Activated CD8-positive, alpha-beta memory T cell treated with anti-CD3 and anti-CD28 coated beads, Interleukin-2, amount 50 U/mL, for 24 hours (primary cell): ENCODE data around the gene IQCH.
"Not testable (repeated sequence)": the region's sequence is repeated elsewhere in the genome, so short reads cannot be mapped to it uniquely, and the experiment has no call there.

ENCODE experiments used
- DNase-seq: peaks from one replicate; pipeline ENCODE4 v3.0.0-alpha.2; 2020; ENCODE audit errors: extremely low read depth

The IQCH gene

DNA sequence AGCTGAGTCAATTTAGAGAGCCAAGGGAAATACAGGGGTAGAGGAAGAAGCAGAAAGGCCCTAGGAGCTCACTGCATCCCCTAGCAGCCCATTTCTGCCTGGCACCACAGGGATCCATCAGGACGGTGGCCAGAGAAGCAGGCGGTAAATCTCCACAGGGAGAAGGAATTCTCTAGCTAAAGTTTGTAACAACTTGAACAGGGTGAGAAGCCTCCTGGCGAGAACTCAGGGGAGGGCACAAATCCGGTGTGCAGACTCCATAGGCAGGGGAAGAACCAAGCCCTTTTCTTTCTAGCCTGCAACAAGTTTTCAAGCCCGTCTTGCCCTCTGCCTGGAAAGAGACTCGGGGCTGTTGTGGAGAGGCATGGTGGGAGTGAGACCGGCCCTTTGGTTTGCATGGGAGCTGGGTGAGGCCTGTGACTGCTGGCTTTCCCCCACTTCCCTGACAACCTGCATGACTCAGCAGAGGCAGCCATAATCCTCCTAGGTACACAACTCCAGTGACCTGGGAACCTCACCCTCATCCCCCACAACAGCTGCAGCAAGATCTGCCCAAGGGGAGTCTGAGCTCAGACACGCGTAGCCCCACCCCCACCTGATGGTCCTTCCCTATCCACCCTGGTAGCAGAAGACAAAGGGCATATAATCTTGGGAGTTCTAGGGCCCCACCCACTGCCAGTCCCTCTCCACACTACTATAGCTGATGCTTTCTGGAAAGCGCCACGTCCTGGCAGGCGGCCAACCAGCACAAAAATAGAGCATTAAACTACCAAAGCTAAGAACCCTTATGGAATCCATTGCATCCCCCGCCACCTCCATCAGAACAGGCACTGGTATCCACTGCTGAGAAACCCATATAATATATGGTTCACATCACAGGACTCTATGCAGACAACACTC lies 182.0 kb downstream of the IQCH start:
- not testable (repeated sequence) for DNase-seq

DNA sequence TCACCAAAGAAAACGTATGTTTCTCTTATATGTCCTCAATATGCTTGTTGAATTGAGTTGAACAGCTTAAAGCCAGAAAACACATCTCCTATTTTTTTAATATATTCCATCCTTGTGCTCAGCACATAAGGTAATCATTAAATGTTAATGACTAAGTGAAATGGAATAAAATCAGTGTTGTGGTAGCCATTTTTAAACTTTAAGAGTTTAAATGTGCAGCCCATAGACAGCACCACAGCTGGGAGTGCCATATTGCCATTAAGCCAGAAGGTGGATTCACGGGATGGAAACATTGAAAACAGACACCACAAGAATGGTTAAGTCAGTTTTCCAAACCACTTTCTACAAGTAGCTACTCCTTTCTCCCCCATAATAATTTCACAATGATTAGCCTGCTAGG lies 189.5 kb downstream of the IQCH start:
- DNase-seq = no peak

GRCh38 chr15:67446449-67446848 lies 191.9 kb downstream of the IQCH start:
- DNase-seq = no peak

DNA sequence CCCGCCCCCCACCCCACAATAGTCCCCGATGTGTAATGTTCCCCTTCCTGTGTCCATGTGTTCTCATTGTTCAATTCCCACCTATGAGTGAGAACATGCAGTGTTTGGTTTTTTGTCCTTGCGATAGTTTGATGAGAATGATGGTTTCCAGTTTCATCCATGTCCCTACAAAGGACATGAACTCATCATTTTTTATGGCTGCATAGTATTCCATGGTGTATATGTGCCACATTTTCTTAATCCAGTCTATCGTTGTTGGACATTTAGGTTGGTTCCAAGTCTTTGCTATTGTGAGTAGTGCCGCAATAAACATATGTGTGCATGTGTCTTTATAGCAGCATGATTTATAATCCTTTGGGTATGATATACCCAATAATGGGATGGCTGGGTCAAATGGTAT lies 193.8 kb downstream of the IQCH start:
- not testable (repeated sequence) for DNase-seq

DNA sequence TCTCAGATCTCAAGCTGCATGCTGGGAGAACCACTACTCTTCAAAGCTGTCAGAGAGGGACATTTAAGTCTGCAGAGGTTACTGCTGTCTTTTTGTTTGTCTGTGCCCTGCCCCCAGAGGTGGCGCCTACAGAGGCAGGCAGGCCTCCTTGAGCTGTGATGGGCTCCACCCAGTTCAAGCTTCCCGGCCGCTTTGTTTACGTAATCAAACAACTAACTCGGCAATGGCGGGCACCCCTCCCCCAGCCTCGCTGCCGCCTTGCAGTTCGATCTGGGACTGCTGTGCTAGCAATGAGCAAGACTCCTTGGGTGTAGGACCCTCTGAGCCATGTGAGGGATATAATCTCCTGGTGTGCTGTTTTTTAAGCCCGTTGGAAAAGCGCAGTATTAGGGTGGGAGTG lies 199.1 kb downstream of the IQCH start:
- not testable (repeated sequence) for DNase-seq

GRCh38 chr15:67456677-67457529 lies 202.3 kb downstream of the IQCH start:
- DNase-seq = peak; percentile 63

GRCh38 chr15:67458331-67459029 lies 203.9 kb downstream of the IQCH start:
- DNase-seq = no peak

DNA sequence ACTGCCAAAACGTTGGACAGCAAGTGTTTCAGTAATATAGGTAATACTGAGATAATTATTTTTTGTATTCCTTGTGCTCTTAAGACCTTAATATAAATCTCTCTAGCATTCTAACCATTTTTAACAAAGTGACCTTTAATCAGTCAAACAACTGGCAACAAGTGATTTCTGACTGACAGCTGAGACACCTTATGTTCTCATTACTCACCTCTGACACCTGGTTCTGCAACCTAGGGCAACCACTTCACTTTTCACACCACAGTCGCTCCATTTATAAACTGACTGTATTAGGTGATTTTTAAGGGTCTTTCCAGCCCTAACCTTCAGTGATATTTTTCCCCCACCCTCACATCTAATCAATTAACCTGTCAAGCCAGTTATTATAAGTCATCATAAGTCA lies 205.9 kb downstream of the IQCH start:
- no peak for DNase-seq

- no peak for DNase-seq
Measured at GRCh38 chr15:67461735-67462134, 207.1 kb downstream of the IQCH start.

- DNase-seq = no peak
Measured at GRCh38 chr15:67462875-67463274, 208.3 kb downstream of the IQCH start.

GRCh38 chr15:67463488-67463887 lies 208.9 kb downstream of the IQCH start:
- no peak for DNase-seq

- no peak for DNase-seq
Measured at GRCh38 chr15:67465196-67465952, 210.8 kb downstream of the IQCH start.

DNA sequence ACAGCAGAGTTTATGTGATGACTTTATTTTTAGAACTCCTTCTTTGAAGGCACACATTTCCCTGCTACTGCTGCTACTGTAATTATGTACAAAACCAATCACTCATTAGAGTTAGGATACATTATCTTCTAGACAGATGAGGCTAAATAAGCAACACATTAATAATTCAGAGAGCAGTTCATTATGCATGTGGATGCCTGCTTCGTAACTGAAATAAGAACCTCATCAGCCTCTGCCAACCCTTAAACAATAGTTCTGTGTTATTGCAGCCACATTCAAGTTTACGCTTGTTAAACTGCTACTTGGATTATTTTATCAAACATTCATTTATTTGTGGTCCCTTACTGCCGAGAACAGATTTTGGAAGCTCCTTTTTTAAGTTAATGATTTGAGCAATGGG lies 213.8 kb downstream of the IQCH start:
- no peak for DNase-seq

- no peak for DNase-seq
Measured at GRCh38 chr15:67469680-67470079, 215.1 kb downstream of the IQCH start.

DNA sequence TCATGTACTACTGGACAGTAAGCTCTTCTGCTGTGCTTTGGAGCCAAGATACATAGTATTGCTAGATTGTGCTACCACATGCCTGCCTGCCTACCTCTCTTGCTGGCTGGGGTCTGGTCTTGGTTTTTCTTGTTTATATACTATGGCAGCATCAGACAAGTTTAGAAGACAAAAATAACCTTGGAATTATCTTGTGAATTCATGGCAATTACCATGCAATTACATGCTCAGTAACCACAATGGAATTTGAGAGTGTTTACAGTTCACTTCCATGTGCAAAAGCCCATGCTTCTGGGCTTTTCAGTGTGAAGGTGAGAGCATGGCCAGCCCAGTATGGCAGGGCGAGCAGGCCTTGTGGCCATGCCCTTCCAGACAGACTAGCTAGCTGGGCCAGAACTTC lies 218.4 kb downstream of the IQCH start:
- DNase-seq = no peak

- DNase-seq = no peak
Measured at GRCh38 chr15:67474405-67475110, 220.0 kb downstream of the IQCH start.

- DNase-seq = no peak
Measured at GRCh38 chr15:67479781-67480505, 225.4 kb downstream of the IQCH start.

DNA sequence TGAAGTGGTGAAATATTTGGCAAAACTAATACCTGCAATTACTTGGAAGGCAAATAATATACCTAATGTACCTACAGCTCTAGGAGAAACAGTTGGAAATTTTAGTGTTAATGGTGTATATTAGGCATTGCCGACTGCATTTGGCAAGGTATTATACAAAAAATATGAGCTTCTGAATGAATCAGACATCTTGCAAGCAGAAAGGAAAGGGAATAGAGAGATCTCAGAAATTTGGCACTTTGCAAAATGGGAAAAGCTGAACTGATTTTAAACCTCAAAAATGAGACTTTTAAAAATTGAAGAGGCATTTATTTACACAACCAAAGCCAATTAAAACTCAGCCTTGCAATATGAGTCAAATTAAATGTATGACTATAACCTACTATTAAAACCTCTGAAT lies 226.2 kb downstream of the IQCH start:
- DNase-seq = no peak

DNA sequence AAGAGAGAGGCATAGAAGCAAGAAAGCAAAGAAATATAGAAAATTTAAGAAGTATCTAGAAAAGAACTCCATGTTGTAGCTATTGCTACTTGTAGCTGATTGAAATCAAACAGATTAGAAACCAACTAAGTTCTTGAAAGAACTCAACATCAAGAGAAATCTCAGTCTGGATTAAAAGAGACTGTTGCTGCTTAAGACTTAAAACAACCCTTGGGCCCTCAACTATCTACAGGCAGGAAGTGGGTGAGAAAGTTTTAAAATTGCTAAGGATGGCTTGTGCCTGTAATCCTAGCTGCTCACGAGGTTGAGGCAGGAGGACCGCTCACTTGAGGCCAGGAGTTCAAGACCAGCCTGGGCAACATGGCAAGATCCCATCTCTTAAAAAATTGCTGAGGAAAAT lies 227.1 kb downstream of the IQCH start:
- DNase-seq = no peak

GRCh38 chr15:67495585-67495984 lies 241.0 kb downstream of the IQCH start:
- no peak for DNase-seq
